Measurements from ENCODE around the gene CCDC85B. TPM values are rescaled to one million over a fixed set of nuclear protein-coding genes. Genes with fewer than 3 reads are reported as not detected.

The CCDC85B gene
- total RNA-seq, 1 experiment from 2014 or later, result 42.4 TPM

DNA sequence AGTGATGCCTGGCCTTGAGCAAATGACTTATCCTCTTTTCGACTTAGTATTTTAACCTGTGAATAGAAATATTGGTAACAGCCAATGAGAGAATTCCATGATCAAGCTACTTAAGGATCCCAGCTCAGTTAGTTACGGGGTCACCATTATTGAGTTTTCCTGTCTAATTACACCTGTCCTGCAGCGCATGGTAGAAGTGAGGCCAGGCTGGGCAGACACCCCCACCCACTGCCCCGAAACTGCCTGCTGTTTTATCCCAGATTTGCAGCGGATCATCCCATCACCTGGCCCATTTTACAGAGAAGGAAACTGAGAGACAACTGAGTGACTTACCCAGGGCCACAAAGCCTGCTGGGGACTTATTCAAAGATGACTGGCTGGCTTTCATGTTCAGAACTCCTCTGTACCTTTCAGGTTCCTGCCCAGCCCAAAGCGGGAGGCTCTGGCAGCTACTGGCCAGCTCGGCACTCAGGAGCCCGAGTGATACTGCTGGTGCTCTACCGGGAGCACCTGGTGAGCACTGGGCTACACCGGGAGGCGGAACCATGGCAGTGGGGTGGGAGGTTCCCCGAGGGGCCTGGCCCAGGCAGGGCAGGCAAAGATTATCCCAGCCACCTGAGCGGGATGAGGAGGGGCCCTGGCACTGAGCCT is 28.8 kb upstream of the CCDC85B start:
- Histone ChIP-seq H3K36me3 (replicated peaks; ENCODE audit: control insufficient read depth, insufficient read depth, low read length) (peaks cover 29% of the 10 kb centered on the region), H3K27me3 (ENCODE audit: control insufficient read depth, insufficient read depth, low read length) (no peaks in the 10 kb centered on the region), H3K4me3 (ENCODE audit: insufficient read depth, low read depth, low read length) (peak overlapping the region; percentile 93)
- no peak for DNase-seq

- no peaks in the 10 kb centered on the region for H3K27me3 ChIP-seq (ENCODE audit: control insufficient read depth, insufficient read depth, low read length)
- peaks cover 28% of the 10 kb centered on the region for H3K36me3 ChIP-seq (replicated peaks; ENCODE audit: control insufficient read depth, insufficient read depth, low read length)
- H3K4me3 ChIP-seq (ENCODE audit: insufficient read depth, low read depth, low read length), result no peak overlapping the region
- no peak for DNase-seq
Measured at GRCh38 chr11:65862191-65862735, 28.2 kb upstream of the CCDC85B start.

DNA sequence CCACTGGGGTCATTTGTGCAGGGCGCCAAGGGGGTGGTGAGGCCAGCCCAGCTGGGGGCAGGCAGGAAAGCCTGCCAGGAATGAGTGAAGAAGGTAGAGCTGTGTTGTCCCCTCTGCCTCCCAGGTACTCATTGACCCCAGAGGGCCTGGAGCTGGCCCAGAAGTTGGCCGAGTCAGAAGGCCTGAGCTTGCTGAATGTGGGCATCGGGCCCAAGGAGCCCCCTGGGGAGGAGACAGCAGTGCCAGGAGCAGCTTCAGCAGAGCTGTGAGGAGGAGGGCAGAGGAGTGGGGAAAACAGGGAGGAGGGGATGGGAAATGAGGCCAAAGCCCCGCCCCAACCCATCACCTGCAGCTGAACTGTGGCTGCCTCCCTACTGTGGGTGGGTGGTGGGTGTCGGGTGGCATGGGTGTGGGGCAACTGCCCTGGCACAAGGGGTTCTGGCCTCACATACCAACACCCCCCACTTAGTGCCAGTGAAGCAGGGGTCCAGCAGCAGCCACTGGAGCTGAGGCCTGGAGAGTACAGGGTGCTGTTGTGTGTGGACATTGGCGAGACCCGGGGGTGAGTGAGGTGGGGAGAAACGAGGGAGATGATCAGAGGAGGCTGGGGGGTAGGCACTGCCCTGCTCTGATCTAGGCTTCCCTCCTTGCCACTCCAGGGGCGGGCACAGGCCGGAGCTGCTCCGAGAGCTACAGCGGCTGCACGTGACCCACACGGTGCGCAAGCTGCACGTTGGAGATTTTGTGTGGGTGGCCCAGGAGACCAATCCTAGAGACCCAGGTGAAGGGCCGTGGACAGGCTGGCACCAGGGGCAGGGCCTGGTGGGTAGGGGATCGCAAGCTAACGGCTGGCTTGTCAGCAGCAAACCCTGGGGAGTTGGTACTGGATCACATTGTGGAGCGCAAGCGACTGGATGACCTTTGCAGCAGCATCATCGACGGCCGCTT is 27.3 kb upstream of the CCDC85B start:
- H3K36me3 ChIP-seq (replicated peaks; ENCODE audit: control insufficient read depth, insufficient read depth, low read length), result peaks cover 28% of the 10 kb centered on the region
- no peaks in the 10 kb centered on the region for H3K27me3 ChIP-seq (ENCODE audit: control insufficient read depth, insufficient read depth, low read length)
- H3K4me3 ChIP-seq (ENCODE audit: insufficient read depth, low read depth, low read length), result no peak overlapping the region
- DNase-seq, result no peak

GRCh38 chr11:65863889-65864705 is 26.4 kb upstream of the CCDC85B start:
- Histone ChIP-seq H3K27me3 (ENCODE audit: control insufficient read depth, insufficient read depth, low read length) (no peaks in the 10 kb centered on the region), H3K4me3 (ENCODE audit: insufficient read depth, low read depth, low read length) (no peak overlapping the region), H3K36me3 (replicated peaks; ENCODE audit: control insufficient read depth, insufficient read depth, low read length) (peaks cover 28% of the 10 kb centered on the region)
- DNase-seq, result no peak

DNA sequence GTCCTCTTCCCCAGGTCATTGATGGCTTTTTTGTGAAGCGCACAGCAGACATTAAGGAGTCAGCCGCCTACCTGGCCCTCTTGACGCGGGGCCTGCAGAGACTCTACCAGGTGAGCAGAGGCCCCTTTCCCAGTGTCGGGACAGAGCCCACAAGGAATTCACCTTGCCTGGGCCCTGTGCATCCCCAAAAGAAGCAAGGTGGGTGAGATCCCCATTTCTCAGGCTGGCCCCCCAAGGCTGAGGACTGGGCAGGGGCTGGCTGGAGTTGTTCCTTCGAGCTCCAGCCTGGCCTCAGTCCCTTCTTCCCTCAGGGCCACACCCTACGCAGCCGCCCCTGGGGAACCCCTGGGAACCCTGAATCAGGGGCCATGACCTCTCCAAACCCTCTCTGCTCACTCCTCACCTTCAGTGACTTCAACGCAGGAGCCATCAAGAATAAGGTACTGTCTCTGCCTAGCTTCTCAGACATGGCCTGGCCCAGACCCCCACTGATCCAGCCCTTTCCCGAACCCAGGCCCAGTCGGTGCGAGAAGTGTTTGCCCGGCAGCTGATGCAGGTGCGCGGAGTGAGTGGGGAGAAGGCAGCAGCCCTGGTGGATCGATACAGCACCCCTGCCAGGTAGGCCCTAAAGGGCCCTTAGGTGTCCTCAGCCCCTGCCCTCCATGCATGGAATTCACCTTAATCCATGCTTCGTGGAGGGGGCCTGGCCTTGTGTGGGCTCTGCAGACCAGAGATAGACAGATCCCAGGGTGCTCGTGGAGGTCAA is 25.6 kb upstream of the CCDC85B start:
- Histone ChIP-seq H3K27me3 (ENCODE audit: control insufficient read depth, insufficient read depth, low read length) (no peaks in the 10 kb centered on the region), H3K36me3 (replicated peaks; ENCODE audit: control insufficient read depth, insufficient read depth, low read length) (peaks cover 28% of the 10 kb centered on the region), H3K4me3 (ENCODE audit: insufficient read depth, low read depth, low read length) (no peak overlapping the region)
- DNase-seq, result no peak

- no peak for DNase-seq
- Histone ChIP-seq H3K36me3 (replicated peaks; ENCODE audit: control insufficient read depth, insufficient read depth, low read length) (peaks cover 28% of the 10 kb centered on the region), H3K27me3 (ENCODE audit: control insufficient read depth, insufficient read depth, low read length) (no peaks in the 10 kb centered on the region; the same call in 1 of the 2 replicates), H3K4me3 (ENCODE audit: insufficient read depth, low read depth, low read length) (no peak overlapping the region)
Measured at GRCh38 chr11:65865550-65866172, 24.8 kb upstream of the CCDC85B start.

GRCh38 chr11:65866509-65867283 is 23.8 kb upstream of the CCDC85B start:
- no peak for DNase-seq
- H3K27me3 ChIP-seq (ENCODE audit: control insufficient read depth, insufficient read depth, low read length), result no peaks in the 10 kb centered on the region; the same call in 1 of the 2 replicates
- H3K4me3 ChIP-seq (ENCODE audit: insufficient read depth, low read depth, low read length), result no peak overlapping the region
- H3K36me3 ChIP-seq (replicated peaks; ENCODE audit: control insufficient read depth, insufficient read depth, low read length), result peaks cover 28% of the 10 kb centered on the region

GRCh38 chr11:65867284-65868071 is 23.0 kb upstream of the CCDC85B start:
- Histone ChIP-seq H3K36me3 (replicated peaks; ENCODE audit: control insufficient read depth, insufficient read depth, low read length) (peaks cover 24% of the 10 kb centered on the region), H3K4me3 (ENCODE audit: insufficient read depth, low read depth, low read length) (peak overlapping the region; percentile 61), H3K27me3 (ENCODE audit: control insufficient read depth, insufficient read depth, low read length) (peaks cover 3% of the 10 kb centered on the region; the same call in 1 of the 2 replicates)
- DNase-seq, result peak; percentile 92

- Histone ChIP-seq H3K27me3 (ENCODE audit: control insufficient read depth, insufficient read depth, low read length) (peaks cover 8% of the 10 kb centered on the region; the same call in 1 of the 2 replicates), H3K4me3 (ENCODE audit: insufficient read depth, low read depth, low read length) (peak overlapping the region; percentile 61), H3K36me3 (replicated peaks; ENCODE audit: control insufficient read depth, insufficient read depth, low read length) (peaks cover 19% of the 10 kb centered on the region)
- peak; percentile 94 for DNase-seq
Measured at GRCh38 chr11:65868076-65868667, 22.3 kb upstream of the CCDC85B start.

DNA sequence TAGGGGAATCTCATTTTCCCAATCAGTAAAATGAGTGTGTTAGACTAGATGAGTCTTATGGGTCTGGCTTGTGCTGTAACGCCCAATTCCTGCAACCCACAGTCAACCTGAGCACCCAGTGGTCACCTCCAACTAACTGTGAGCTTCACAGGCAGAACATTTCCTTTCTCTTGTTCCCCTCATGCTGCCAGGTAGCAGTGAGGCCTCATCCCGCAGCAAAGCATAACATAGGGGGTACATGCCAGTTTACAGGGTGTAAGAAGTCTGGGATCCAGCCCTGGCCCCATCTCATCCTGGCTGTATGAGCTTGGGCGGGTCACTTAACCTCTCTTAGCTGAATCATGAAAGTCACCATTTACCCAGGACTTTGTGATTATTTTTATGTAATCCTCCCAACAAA is 21.6 kb upstream of the CCDC85B start:
- peaks cover 10% of the 10 kb centered on the region; the same call in 1 of the 2 replicates for H3K27me3 ChIP-seq (ENCODE audit: control insufficient read depth, insufficient read depth, low read length)
- no peak for DNase-seq
- H3K36me3 ChIP-seq (replicated peaks; ENCODE audit: control insufficient read depth, insufficient read depth, low read length), result peaks cover 14% of the 10 kb centered on the region
- H3K4me3 ChIP-seq (ENCODE audit: insufficient read depth, low read depth, low read length), result no peak overlapping the region

GRCh38 chr11:65869643-65870306 is 20.7 kb upstream of the CCDC85B start:
- Histone ChIP-seq H3K36me3 (replicated peaks; ENCODE audit: control insufficient read depth, insufficient read depth, low read length) (peaks cover 7% of the 10 kb centered on the region), H3K4me3 (ENCODE audit: insufficient read depth, low read depth, low read length) (no peak overlapping the region), H3K27me3 (ENCODE audit: control insufficient read depth, insufficient read depth, low read length) (peaks cover 10% of the 10 kb centered on the region; the same call in 1 of the 2 replicates)
- DNase-seq, result no peak
